WTC11 (cell line): ENCODE measurements around the gene ATXN1L.

Source experiments
- ATF1 ChIP-seq: sonication (generic); formaldehyde crosslinking; IDR thresholded peaks from 2 replicates; pipeline ENCODE4 v1.8.1; 2023; ENCODE audit warnings: mild to moderate bottlenecking, moderate library complexity, missing genetic modification reagents
- CREB1 ChIP-seq: sonication (generic); formaldehyde crosslinking; IDR thresholded peaks from 2 replicates; pipeline ENCODE4 v1.8.0; 2023; ENCODE audit warnings: mild to moderate bottlenecking, missing genetic modification reagents
- ESRRA ChIP-seq: sonication (generic); formaldehyde crosslinking; IDR thresholded peaks from 2 replicates; pipeline ENCODE4 v1.8.1; 2022; ENCODE audit warnings: mild to moderate bottlenecking, missing genetic modification reagents, borderline replicate concordance
- FOXJ3 ChIP-seq: sonication (generic); formaldehyde crosslinking; IDR thresholded peaks from 2 replicates; pipeline ENCODE4 v1.9.0; 2021; ENCODE audit warnings: missing genetic modification reagents, mild to moderate bottlenecking, borderline replicate concordance
- FOXP1 ChIP-seq: sonication (generic); formaldehyde crosslinking; IDR thresholded peaks from 2 replicates; pipeline ENCODE4 v1.8.0; 2022; ENCODE audit warnings: missing genetic modification reagents, mild to moderate bottlenecking, moderate library complexity, borderline replicate concordance
- PRDM15 ChIP-seq: sonication (generic); formaldehyde crosslinking; IDR thresholded peaks from 2 replicates; pipeline ENCODE4 v1.8.0; 2022; ENCODE audit warnings: missing genetic modification reagents
- RORB ChIP-seq: fragments of 250-450 bp; sonication (Bioruptor Pico); IDR thresholded peaks from 2 replicates; pipeline ENCODE4 v1.9.0; 2021; ENCODE audit warnings: mild to moderate bottlenecking
- SMAD4 ChIP-seq: sonication (generic); formaldehyde crosslinking; IDR thresholded peaks from 2 replicates; pipeline ENCODE4 v1.8.0; 2022; ENCODE audit warnings: mild to moderate bottlenecking, missing genetic modification reagents
- SP1 ChIP-seq: sonication (generic); formaldehyde crosslinking; conservative IDR thresholded peaks from 2 replicates; pipeline ENCODE4 v1.8.1; 2022; ENCODE audit warnings: missing genetic modification reagents
- TEAD4 ChIP-seq: sonication (generic); formaldehyde crosslinking; IDR thresholded peaks from 2 replicates; pipeline ENCODE4 v1.8.0; 2022; ENCODE audit warnings: mild to moderate bottlenecking, missing genetic modification reagents
- ZNF219 ChIP-seq: sonication (generic); formaldehyde crosslinking; IDR thresholded peaks from 2 replicates; pipeline ENCODE4 v1.8.0; 2023; ENCODE audit warnings: missing genetic modification reagents, mild to moderate bottlenecking, borderline replicate concordance
- ZNF263 ChIP-seq: sonication (generic); formaldehyde crosslinking; IDR thresholded peaks from 2 replicates; pipeline ENCODE4 v1.8.1; 2022; ENCODE audit warnings: low read depth, mild to moderate bottlenecking, moderate library complexity, missing genetic modification reagents
- TF ChIP-seq, protein P1 (sequence below): fragments of 200-600 bp; IDR thresholded peaks from 2 replicates; pipeline ENCODE4 v1.8.0; 2022; ENCODE audit warnings: antibody characterized with exemption
- TF ChIP-seq, protein P2 (sequence below): sonication (generic); formaldehyde crosslinking; IDR thresholded peaks from 2 replicates; pipeline ENCODE4 v1.8.1; 2023; ENCODE audit warnings: mild to moderate bottlenecking, missing genetic modification reagents, moderate library complexity

DNA sequence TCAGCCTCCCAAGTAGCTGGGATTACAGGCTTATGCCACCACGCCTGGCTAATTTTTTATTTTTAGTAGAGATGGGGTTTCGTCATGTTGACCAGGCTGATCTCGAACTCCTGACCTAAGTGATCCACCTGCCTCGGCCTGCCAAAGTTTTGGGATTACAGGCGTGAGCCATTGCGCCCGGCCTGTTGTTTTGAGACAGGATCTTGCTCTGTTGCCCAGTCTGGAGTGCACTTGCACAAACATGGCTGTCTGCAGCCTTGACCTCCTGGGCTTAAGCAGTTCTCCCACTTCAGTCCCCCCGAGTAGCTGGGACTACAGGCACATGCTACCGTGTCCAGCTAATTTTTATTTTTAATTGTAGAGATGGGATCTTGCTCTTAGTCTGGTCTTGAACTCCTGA is 58.5 kb downstream of the ATXN1L start:
- TF ChIP-seq, protein P1, sequence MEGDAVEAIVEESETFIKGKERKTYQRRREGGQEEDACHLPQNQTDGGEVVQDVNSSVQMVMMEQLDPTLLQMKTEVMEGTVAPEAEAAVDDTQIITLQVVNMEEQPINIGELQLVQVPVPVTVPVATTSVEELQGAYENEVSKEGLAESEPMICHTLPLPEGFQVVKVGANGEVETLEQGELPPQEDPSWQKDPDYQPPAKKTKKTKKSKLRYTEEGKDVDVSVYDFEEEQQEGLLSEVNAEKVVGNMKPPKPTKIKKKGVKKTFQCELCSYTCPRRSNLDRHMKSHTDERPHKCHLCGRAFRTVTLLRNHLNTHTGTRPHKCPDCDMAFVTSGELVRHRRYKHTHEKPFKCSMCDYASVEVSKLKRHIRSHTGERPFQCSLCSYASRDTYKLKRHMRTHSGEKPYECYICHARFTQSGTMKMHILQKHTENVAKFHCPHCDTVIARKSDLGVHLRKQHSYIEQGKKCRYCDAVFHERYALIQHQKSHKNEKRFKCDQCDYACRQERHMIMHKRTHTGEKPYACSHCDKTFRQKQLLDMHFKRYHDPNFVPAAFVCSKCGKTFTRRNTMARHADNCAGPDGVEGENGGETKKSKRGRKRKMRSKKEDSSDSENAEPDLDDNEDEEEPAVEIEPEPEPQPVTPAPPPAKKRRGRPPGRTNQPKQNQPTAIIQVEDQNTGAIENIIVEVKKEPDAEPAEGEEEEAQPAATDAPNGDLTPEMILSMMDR: no peak
- no peak for TF ChIP-seq CREB1 (CRISPR knock-in tag)
- no peak for TF ChIP-seq FOXP1 (CRISPR knock-in tag)
- no peak for TF ChIP-seq PRDM15 (CRISPR knock-in tag)
- no peak for TF ChIP-seq SMAD4 (CRISPR knock-in tag)
- no peak for TF ChIP-seq SP1 (CRISPR knock-in tag)
- no peak for TF ChIP-seq ESRRA (CRISPR knock-in tag)
- TF ChIP-seq, protein P2, sequence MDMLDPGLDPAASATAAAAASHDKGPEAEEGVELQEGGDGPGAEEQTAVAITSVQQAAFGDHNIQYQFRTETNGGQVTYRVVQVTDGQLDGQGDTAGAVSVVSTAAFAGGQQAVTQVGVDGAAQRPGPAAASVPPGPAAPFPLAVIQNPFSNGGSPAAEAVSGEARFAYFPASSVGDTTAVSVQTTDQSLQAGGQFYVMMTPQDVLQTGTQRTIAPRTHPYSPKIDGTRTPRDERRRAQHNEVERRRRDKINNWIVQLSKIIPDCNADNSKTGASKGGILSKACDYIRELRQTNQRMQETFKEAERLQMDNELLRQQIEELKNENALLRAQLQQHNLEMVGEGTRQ (CRISPR knock-in tag): no peak
- TF ChIP-seq FOXJ3 (CRISPR knock-in tag): no peak
- TF ChIP-seq ZNF219 (CRISPR knock-in tag): no peak
- no peak for TF ChIP-seq TEAD4 (CRISPR knock-in tag)
- no peak for TF ChIP-seq ATF1 (CRISPR knock-in tag)
- no peak for TF ChIP-seq ZNF263
- no peak for TF ChIP-seq RORB (CRISPR knock-in tag)
